GM12874 (cell line): Measurements from ENCODE around the gene GUCA2A.

Experiments
- TF ChIP-seq, protein P1 (sequence below): IDR thresholded peaks from 2 replicates; pipeline ENCODE4 v1.5.1; 2011; ENCODE audit warnings: low read depth, mild to moderate bottlenecking, control low read depth, low read length, moderate library complexity; ENCODE audit not compliant: insufficient read depth

Gene GUCA2A

DNA sequence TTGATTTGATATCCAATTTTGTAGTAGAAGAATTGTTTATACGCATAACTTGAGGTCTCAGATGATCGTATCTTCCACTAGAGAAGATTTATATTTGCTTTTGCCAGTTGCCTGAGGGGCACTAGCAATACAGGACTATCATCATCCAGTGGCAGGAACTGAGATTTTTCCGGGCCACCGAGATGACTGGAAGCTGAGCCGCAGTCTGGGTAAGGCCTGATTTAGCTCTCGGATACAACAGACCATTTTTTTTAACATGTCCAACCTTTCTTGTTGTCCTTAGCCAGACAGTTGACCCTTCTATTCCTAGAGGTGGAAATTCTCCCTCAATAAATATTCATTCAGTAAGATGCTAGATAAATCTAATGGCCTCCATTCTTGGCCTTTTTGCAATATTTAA lies 36.8 kb downstream of the GUCA2A start:
- TF ChIP-seq, protein P1, sequence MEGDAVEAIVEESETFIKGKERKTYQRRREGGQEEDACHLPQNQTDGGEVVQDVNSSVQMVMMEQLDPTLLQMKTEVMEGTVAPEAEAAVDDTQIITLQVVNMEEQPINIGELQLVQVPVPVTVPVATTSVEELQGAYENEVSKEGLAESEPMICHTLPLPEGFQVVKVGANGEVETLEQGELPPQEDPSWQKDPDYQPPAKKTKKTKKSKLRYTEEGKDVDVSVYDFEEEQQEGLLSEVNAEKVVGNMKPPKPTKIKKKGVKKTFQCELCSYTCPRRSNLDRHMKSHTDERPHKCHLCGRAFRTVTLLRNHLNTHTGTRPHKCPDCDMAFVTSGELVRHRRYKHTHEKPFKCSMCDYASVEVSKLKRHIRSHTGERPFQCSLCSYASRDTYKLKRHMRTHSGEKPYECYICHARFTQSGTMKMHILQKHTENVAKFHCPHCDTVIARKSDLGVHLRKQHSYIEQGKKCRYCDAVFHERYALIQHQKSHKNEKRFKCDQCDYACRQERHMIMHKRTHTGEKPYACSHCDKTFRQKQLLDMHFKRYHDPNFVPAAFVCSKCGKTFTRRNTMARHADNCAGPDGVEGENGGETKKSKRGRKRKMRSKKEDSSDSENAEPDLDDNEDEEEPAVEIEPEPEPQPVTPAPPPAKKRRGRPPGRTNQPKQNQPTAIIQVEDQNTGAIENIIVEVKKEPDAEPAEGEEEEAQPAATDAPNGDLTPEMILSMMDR, result no peak

DNA sequence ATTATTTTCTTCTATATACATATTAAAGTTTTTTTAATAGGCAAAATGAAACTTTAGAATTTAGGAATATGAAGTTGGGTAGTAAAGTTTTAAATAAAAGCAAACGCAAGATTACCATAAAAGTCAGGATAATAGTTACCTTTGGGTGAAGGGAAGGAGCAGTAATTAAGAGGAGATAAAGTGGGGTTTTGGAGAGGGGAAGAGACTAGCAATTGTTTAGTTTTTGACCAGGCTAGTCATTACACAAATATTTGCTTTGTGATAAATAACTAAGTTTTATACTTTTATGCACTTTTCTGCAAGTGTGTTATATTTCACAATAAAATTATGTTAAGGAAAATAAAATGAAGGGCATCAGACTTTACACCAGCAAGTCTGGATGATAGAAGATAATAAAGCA lies 39.0 kb downstream of the GUCA2A start:
- TF ChIP-seq, protein P1, result no peak

DNA sequence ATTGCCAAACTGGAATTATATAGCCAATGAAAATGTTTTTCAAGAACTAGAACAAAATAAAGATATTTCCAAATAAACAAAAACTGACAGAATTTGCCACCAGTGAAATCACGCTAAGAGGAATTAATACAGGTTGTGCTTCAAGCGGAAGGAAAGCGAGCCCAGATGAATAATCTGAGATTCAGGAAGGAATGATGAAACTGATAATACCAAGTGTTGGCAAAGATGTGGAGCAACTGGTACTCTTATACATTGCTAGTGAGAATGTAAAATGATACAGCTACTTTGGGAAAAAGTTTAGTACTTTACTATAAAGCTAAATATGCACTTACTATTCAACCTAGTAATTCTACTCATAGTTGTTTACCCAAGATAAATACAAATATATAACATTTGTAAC lies 42.1 kb downstream of the GUCA2A start:
- TF ChIP-seq, protein P1, result no peak

DNA sequence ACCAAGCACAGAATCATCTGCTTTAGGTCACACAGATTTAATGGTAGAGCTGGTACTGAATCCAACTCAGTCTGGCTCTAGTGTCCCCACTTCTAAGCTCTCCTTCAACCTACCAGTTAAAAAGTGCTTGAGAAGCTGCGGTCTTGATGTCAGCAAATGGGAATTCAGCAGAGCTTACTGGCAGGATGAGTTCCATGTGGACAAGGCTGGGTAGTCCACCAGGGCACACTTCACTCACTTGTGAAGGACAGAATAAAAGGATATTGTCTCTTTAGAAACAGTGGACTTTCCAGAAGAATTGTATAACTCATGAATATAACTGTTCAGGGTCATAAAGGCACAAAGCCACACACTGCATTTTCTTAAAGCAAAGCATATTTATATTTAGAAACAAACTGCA lies 46.4 kb downstream of the GUCA2A start:
- TF ChIP-seq, protein P1, result no peak

DNA sequence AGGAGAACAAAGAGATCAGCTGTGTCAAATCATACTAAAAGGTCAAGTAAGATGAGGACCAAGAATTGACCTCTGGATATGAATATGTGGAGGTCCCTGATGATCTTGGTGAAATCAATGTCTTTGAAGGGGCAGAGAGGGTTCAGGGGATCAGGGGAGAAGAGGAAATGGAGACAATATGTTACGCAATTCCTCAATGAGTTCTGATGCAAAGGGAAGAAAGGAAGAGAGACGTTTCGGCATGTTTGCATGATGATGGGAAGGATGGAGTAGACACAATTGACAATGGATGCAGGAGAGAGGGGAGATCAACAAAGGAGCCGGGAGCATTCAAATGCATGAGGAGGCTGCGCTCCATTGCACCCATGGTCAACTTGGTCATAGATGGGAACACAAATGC lies 47.3 kb downstream of the GUCA2A start:
- TF ChIP-seq, protein P1, result no peak

DNA sequence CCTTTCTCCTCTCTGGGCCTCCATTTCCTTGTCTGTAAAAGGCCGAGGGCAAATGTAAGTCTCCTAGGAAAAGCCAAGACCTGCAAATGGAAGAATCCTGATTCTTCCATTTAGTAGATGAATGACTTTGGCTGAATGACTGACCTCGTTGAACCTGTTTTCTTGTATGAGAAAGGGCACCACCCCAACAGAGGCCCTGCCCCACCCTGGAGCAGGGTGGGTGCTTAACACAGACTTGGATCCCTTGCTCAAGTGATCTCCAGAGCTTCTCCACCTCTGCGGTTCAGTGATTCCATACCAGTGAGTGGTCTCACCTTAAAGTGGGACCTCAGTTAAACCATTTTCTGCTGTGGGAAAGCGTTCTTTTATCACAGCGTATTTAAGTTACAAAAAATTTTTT lies 50.3 kb downstream of the GUCA2A start:
- TF ChIP-seq, protein P1, result no peak
